Renal cortex interstitium (tissue), 3 donors: ENCODE measurements around the gene CLDN16. TPM values are rescaled to one million over a fixed set of nuclear protein-coding genes. Genes with fewer than 3 reads are reported as not detected.

Experiments used
- polyA plus RNA-seq, 3 donors: library from polyadenylated mRNA; unstranded; fragments of 120-200 nt; gene quantifications; one replicate each; pipeline ENCODE4 v1.2.1, GENCODE V29; 2013; ENCODE audit not compliant: insufficient read length in 3 of 3

CLDN16 gene
- polyA plus RNA-seq, 3 donors, result 31.9 to 35.9 (median 35.2) TPM

Other genes with a start within 250 kb of the CLDN16 start
- 10 to 100 TPM; 52.4 to 65.2 (median 58.3) TPM for gene CLDN1, start 65.7 kb upstream of the CLDN16 start, polyA plus RNA-seq
- gene TMEM207, start 61.7 kb downstream of the CLDN16 start, polyA plus RNA-seq, result 10 to 100 TPM; 17.7 to 25.9 (median 19.7) TPM
- gene IL1RAP, start 125.9 kb downstream of the CLDN16 start, polyA plus RNA-seq, result 10 to 100 TPM; 15.9 to 18.3 (median 18.1) TPM